Endothelial cell of umbilical vein (primary cell): ENCODE results near the gene TCP10L. TPM values are rescaled to one million over a fixed set of nuclear protein-coding genes. Genes with fewer than 3 reads are reported as not detected.

ENCODE experiments used
- BruUV-seq: library from RNA; stranded (reverse); fragments of 400-500 nt; replicated peaks from 2 replicates; lab custom pipeline; 2021; lab: Mats Ljungman, UMichigan
- CTCF ChIA-PET: fragments of 300-600, 350-600 bp; sonication (Branson Sonifier 250); formaldehyde crosslinking; loops from one replicate; lab custom pipeline; 2021; ENCODE audit warnings: antibody characterized with exemption, inconsistent platforms; lab: Charles Lee
- POLR2A ChIA-PET: fragments of 300-600, 350-600 bp; sonication (Branson Sonifier 250); formaldehyde crosslinking; loops from one replicate; lab custom pipeline; 2021; ENCODE audit warnings: antibody characterized with exemption, inconsistent platforms; lab: Charles Lee
- DNase-seq: peaks from one replicate; pipeline ENCODE4 v3.0.0-alpha.2; 2011; ENCODE audit warnings: low read depth, low spot score
- FAIRE-seq: peaks from 2 replicates; lab custom pipeline; 2011; peaks lifted over from hg19 to GRCh38; lab: Jason Lieb, UNC
- H2AFZ ChIP-seq: 2 replicates; pipeline ENCODE4 v1.6.0; 2012; ENCODE audit warnings: low read depth, low read length, control low read depth, inconsistent platforms
- H3K27ac ChIP-seq: 2 replicates; pipeline ENCODE4 v1.5.1; 2011; ENCODE audit warnings: low read depth, mild to moderate bottlenecking, control low read depth, low read length, moderate library complexity; ENCODE audit not compliant: insufficient read depth
- H3K27me3 ChIP-seq, 2 experiments: 2 replicates each; pipeline versions ENCODE4 v1.6.0 to v1.6.1; 2011; ENCODE audit warnings: low read length in 2 of 2, mixed read lengths in 1 of 2; ENCODE audit not compliant: control insufficient read depth in 2 of 2, insufficient read depth in 2 of 2
- H3K36me3 ChIP-seq, 2 experiments: 2 replicates in 1 of 2; 3 replicates in 1 of 2; pipeline ENCODE4 v1.5.1; 2011; ENCODE audit warnings: low read length in 2 of 2, mild to moderate bottlenecking in 1 of 2, moderate library complexity in 1 of 2; ENCODE audit not compliant: control insufficient read depth in 2 of 2, insufficient read depth in 2 of 2; ENCODE audit errors: extremely low read depth in 1 of 2
- H3K4me1 ChIP-seq: 3 replicates; pipeline ENCODE4 v1.5.1; 2011; ENCODE audit warnings: mild to moderate bottlenecking, low read length; ENCODE audit not compliant: control insufficient read depth, insufficient read depth; ENCODE audit errors: extremely low read depth
- H3K4me2 ChIP-seq: 2 replicates; pipeline ENCODE4 v1.6.1; 2011; ENCODE audit warnings: low read length, control low read depth, mixed read lengths; ENCODE audit not compliant: insufficient read depth
- H3K4me3 ChIP-seq, 3 experiments: fragments of 200-600 bp in 1 of 3; sonication (generic), shearing (Covaris generic) in 1 of 3; replicated peaks in 1 of 3; 2 replicates each; pipeline ENCODE4 v1.5.1; 2011 to 2016; ENCODE audit warnings: control low read depth in 3 of 3, low read length in 3 of 3, mild to moderate bottlenecking in 2 of 3, inconsistent platforms in 1 of 3, low read depth in 1 of 3, moderate library complexity in 1 of 3; ENCODE audit not compliant: insufficient read depth in 1 of 3
- H3K79me2 ChIP-seq: 2 replicates; pipeline ENCODE4 v1.6.0; 2012; ENCODE audit warnings: low read length, inconsistent platforms; ENCODE audit not compliant: control insufficient read depth, insufficient read depth
- H3K9ac ChIP-seq: replicated peaks from 2 replicates; pipeline ENCODE3; 2011; ENCODE audit warnings: low read length, control low read depth; ENCODE audit not compliant: insufficient read depth; ENCODE audit errors: extremely low read depth
- H3K9me1 ChIP-seq: replicated peaks from 3 replicates; pipeline ENCODE4 v1.6.0; 2011; ENCODE audit warnings: mild to moderate bottlenecking, low read length; ENCODE audit not compliant: control insufficient read depth, insufficient read depth; ENCODE audit errors: extremely low read depth
- H3K9me3 ChIP-seq: replicated peaks from 2 replicates; pipeline ENCODE4 v1.5.1; 2012; ENCODE audit warnings: low read length, inconsistent platforms; ENCODE audit not compliant: control insufficient read depth, insufficient read depth
- H4K20me1 ChIP-seq: replicated peaks from 2 replicates; pipeline ENCODE3; 2011; ENCODE audit warnings: mild to moderate bottlenecking, low read length; ENCODE audit not compliant: control insufficient read depth, insufficient read depth; ENCODE audit errors: extremely low read depth
- CTCF ChIP-seq, 2 donors: IDR thresholded peaks; 1 replicate in 1 of 2; 2 replicates in 1 of 2; pipeline ENCODE4 v1.5.1; 2011; ENCODE audit warnings: low read length in 2 of 2, mild to moderate bottlenecking in 2 of 2, moderate library complexity in 2 of 2, control low read depth in 1 of 2, inconsistent platforms in 1 of 2, low read depth in 1 of 2; ENCODE audit not compliant: insufficient read depth in 1 of 2; ENCODE audit errors: extremely low read depth in 1 of 2
- EZH2 ChIP-seq: IDR thresholded peaks from 2 replicates; pipeline ENCODE4 v1.6.1; 2012; ENCODE audit warnings: borderline replicate concordance, low read depth, mild to moderate bottlenecking, moderate library complexity, low read length, inconsistent platforms; ENCODE audit not compliant: severe bottlenecking
- FOS ChIP-seq: IDR thresholded peaks from 2 replicates; pipeline ENCODE4 v1.6.1; 2011; ENCODE audit warnings: mild to moderate bottlenecking, low read length, moderate library complexity, borderline replicate concordance; ENCODE audit not compliant: insufficient read depth
- GATA2 ChIP-seq: IDR thresholded peaks from 2 replicates; pipeline ENCODE4 v1.7.0; 2011; ENCODE audit warnings: low read depth, mild to moderate bottlenecking, moderate library complexity, mixed read lengths, low read length; ENCODE audit not compliant: insufficient read length, insufficient read depth
- JUN ChIP-seq: IDR thresholded peaks from 2 replicates; pipeline ENCODE4 v1.6.1; 2011; ENCODE audit warnings: borderline replicate concordance, low read depth; ENCODE audit not compliant: insufficient read length, insufficient read depth
- MYC ChIP-seq: IDR thresholded peaks from one replicate; pipeline ENCODE4 v1.6.1; 2011; ENCODE audit warnings: mild to moderate bottlenecking, low read depth, low read length
- POLR2A ChIP-seq: IDR thresholded peaks from 2 replicates; pipeline ENCODE4 v1.6.1; 2012; ENCODE audit warnings: low read depth, mild to moderate bottlenecking, control low read depth, low read length
- POLR2AphosphoS5 ChIP-seq: IDR thresholded peaks from 2 replicates; pipeline ENCODE4 v1.6.1; 2012; ENCODE audit warnings: low read depth, mild to moderate bottlenecking, control low read depth, low read length, moderate library complexity; ENCODE audit not compliant: insufficient read depth
- dilution Hi-C: fragments of 300-500 bp; cut with MboI; formaldehyde crosslinking; loops from one replicate; pipeline ENCODE4 v1.15.0; 2019; ENCODE audit warnings: low sequenced_read_pairs; ENCODE audit not compliant: extremely low pct_ligation_motif_present
- intact Hi-C: fragments of 100-400 bp; cut with micrococcal nuclease; formaldehyde crosslinking; loops from one replicate; pipeline ENCODE4 v1.10.0; 2022
- polyA plus RNA-seq, 4 experiments: library from polyadenylated mRNA; depleted of rRNA in 3 of 4; stranded (reverse) in 3 of 4; unstranded in 1 of 4; fragments of >200 nt; gene quantifications; 2 replicates each; pipeline versions ENCODE4 v1.2.1 to v1.2.3, GENCODE V29; 2011 to 2012; ENCODE audit warnings: missing spikeins in 1 of 4
- total RNA-seq: library from RNA; stranded (reverse); gene quantifications from 2 replicates; pipeline ENCODE4 v1.2.3, GENCODE V29; 2021
- TF ChIP-seq, protein P1 (sequence below): IDR thresholded peaks from 2 replicates; pipeline ENCODE4 v1.6.1; 2011; ENCODE audit not compliant: insufficient read depth, insufficient read length

Gene TCP10L
- total and polyA plus RNA-seq, 2 donors (not counting 3 experiments of a cell fraction or from before 2014, with no cell fraction given): 0.07 TPM; not detected in 1

- peaks cover 6% of the 10 kb centered on the region for H3K79me2 ChIP-seq
- no peak for DNase-seq
- no peak for FAIRE-seq
- no peaks in the 10 kb centered on the region for H4K20me1 ChIP-seq
- H3K4me3 ChIP-seq: no peak overlapping the region
- TF ChIP-seq MYC (no peak), CTCF (IDR thresholded peaks at IDR 0.05; ENCODE audit: extremely low read depth in 1 of 2, insufficient read depth in 1 of 2, low read depth in 1 of 2, low read length in 2 of 2) (no peak), POLR2A (no peak), FOS (no peak), JUN (no peak), POLR2AphosphoS5 (no peak), EZH2 (no peak), GATA2 (no peak)
- TF ChIP-seq, protein P1, sequence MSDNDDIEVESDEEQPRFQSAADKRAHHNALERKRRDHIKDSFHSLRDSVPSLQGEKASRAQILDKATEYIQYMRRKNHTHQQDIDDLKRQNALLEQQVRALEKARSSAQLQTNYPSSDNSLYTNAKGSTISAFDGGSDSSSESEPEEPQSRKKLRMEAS: no peak
- POLR2A ChIA-PET: no interaction called here
- no peak overlapping the region for H3K27ac ChIP-seq
- no peaks in the 10 kb centered on the region for H3K27me3 ChIP-seq
- no peak overlapping the region for H3K9ac ChIP-seq
- H3K9me1 ChIP-seq: no peaks in the 10 kb centered on the region
- dilution Hi-C loops: no loop called here
- H3K4me2 ChIP-seq: no peak overlapping the region
- H3K9me3 ChIP-seq: no peaks in the 10 kb centered on the region
- peaks cover 16 to 31% of the 10 kb centered on the region in 2 experiments for H3K36me3 ChIP-seq
- intact Hi-C loops: no loop called here
- BruUV-seq: no TSS peak
- no peak overlapping the region for H2AFZ ChIP-seq
- CTCF ChIA-PET: no interaction called here
- H3K4me1 ChIP-seq: no peaks in the 10 kb centered on the region
These were observed 20.1 kb upstream of the TCP10L start for GRCh38 chr21:32605469-32605868.
